ENCODE results near the gene KLHL17. TPM values are rescaled to one million over a fixed set of nuclear protein-coding genes. Genes with fewer than 3 reads are reported as not detected.
"Not testable (repeated sequence)": the region's sequence is repeated elsewhere in the genome, so short reads cannot be mapped to it uniquely, and the experiment has no call there.

Gene KLHL17
- total RNA-seq, 1 experiment from 2014 or later = 2.9 TPM

DNA sequence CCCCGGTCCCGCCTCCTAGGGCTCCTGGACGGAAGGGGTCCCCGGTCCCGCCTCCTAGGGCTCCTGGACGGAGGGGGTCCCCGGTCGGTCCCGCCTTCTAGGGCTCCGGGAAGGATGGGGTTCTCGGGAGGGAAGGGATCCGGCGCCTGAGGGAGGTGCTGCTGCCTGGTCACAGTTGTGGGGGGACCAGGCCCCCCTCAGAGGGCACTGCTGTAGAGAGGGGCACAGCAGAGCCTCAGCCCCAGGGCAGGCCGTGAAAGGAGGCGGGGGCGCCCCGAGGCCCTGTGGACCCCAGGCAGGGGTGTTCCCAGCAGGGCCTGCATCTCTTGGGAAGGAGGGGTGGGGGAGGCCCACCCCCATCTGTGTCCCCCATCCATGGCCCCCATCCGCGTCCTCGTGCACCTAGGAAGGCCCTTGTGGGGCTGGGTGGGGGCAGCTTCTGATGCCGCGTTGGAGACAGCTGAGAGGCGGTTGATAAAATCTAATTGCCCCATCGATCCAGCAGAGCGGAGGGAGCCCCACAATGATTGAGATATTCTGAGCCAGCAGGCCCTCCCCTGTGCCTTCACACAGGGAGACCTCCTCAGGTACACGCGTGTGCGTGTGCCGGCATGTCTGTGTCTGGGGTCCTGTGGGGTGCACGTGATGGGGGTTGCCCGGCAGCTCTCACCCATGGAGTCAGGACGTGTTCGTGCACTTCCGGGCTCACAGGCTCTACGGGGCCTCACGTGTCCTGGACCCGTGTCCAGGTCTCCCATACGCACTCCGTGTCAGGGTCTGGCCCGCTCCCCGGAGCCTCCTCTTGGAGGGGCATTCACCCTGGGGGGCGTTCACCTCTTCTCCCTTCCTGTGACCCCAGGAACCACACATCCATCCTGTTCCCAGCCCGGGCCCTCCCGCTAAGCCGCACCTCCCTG lies 23.8 kb upstream of the KLHL17 start:
- no peak for DNase-seq (ENCODE audit: low spot score)

DNA sequence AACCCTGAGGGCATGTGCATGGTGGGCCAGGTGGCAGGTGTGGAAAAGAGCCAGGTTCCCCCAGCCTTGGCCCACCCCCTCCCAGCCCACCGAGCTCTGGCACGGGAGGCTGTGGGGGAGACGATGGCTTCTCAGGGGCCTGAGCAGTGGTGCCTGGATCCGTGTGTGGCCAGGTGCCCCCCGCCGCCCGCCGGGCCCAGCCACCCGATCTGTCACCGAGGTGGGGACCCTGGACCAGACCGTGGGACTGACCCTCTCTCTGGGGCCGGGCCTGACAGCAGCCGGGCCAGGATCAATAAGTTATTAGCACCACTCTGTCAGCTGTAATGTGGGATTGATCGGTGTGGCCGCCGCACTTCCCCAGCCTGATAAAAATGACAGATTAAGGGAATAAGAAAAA lies 22.9 kb upstream of the KLHL17 start:
- no peak for DNase-seq (ENCODE audit: low spot score)

DNA sequence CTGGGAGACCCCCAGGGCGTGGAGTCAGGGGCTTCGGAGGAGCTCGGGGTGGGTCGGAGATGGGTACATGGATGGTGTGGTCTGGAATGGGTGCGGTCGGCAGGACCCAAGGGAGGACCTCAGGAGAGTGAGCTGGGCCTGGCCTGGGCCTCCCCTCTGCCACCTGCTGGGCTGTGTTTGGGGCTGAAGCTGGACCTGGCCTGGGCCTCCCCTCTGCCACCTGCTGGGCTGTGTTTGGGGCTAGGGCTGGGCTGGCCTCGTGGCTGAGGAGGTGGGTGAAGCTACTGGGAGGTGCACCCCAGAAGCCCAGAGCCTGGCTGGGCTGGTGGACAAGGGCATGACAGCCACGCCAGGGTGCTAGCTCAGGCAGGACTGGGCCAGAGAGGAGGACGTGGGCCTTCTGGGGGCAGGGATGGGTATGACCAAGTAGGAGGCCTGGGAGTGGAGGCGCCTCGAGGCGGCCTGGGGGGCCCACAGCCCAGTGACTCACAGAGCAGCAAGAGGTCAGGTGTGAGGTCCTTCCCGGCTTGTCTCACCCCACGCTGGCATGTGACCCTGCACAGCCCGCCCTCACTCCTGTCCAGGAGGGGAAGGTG lies 22.2 kb upstream of the KLHL17 start:
- DNase-seq (ENCODE audit: low spot score) = peak; percentile 79

DNA sequence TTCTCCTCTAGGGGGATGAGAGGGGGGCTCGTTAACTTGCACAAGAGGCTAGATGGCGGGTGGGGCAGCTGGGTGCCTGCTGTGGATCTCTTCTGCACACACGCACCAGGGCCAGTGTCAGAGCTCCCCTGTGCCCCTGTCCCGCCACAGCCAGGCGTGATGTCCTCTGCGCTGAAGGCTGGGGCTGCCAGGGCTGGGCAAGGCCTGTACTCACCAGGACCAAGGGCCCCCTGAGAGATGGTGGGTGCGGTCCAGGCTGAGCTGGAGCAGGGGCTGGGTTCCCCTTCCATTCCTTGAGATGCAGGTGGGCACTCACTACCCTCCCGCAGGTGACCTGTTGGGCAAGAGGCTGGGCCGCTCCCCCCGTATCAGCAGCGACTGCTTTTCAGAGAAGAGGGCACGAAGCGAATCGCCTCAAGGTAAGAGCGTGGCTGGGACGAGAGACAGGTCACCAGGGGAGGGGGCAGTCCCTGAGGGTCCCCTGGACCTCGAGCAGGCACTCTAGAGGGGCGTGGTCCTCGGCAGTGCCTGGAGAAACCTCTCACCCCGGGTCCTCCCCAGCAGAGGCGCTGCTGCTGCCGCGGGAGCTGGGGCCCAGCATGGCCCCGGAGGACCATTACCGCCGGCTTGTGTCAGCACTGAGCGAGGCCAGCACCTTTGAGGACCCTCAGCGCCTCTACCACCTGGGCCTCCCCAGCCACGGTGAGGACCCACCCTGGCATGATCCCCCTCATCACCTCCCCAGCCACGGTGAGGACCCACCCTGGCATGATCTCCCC lies 21.5 kb upstream of the KLHL17 start:
- DNase-seq (ENCODE audit: low spot score) = no peak

DNA sequence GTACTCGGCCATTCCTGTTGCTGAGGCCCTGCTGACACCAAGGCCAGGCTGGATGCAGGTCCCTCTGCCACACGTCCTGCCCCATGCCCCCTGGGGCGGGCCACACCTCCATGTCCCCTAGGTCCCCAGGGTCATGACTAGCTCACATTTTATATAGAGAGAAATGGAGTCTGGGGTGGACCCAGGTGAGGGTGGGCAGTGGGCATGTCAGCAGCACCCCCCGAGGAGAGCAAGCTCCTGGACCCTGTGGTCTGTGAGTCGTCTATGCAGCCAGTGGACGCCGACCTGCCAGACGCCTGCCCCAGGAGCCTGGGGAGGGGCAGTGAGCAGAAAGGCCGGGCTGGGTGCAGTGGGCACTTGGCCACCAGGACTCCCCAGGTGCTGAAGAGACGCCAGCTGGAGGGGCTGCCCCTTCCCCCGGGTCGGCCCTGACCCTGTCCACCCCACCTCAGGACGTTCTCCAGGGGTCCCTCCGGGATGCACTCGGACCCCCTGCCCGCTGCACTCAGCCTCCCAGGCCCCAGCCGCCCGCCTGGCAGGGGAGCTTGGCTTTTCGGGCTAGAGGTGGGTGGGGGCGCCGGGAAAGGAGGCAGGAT lies 20.8 kb upstream of the KLHL17 start:
- no peak for DNase-seq (ENCODE audit: low spot score)

DNA sequence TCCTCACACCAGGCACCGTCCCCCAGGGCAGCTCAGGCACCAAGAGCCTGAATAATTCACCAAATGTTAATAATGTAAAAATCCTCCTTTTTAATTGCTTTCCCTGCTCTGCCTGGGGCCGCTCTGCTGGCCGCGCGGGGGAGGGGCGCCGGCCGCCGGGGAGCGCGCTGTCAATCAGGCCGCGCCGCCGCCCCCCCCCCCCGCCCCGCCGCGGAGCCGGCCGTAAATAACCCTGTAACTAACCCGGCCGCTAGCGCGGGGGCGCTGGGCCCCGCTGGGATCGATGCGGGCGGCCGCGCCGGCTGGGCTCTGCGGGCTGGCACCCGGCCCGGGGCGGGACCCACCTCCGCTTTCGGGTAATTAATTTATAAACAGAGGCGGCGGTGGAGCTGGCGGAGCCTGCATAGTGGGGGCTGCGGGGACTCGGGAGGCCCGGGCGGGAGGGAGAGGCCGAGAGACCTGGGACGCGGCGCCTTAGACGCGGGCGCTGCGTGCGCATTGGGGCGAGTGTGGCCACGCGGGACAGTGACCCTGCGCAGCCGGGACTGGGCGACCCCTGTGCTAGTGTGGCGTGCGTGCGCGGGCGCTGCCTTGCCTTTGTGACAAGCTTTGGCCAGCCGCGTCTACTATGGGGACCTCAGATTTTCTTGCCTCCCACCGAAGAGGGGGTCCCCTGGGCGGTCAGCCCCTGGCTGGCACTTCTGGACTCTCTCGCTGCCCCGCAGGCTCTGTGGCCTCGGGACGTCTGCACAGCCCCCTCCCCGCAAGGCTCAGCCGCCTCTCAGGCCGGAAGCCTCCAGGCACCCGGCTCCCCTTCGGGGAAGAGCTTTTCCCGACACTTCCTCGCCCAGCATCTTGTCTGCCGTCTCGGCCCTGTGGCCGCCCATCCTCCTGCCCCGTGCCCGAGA lies 20.0 kb upstream of the KLHL17 start:
- DNase-seq (ENCODE audit: low spot score) = peak; percentile 49

DNA sequence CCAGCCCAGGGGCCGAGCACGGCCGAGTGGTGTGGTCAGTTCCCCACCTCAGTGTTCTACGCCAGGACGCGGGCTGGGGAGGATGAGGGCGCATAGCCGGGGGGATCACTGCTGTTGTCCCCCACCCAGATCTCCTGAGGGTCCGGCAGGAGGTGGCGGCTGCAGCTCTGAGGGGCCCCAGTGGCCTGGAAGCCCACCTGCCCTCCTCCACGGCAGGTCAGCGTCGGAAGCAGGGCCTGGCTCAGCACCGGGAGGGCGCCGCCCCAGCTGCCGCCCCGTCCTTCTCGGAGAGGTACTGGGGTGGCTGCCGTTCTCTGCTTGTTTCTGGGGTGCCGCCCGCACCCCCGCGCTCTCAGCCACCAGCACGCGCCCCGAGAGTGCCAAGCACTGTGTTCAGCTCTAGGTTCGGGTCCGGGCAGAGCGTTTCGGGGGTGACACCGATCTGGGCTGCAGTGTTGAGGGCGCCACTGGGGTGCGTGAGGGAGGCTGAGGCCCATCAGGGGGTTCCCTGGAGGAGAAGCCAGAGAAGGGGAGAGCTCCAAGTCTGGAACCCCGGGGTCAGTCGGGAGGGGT lies 19.3 kb upstream of the KLHL17 start:
- no peak for DNase-seq (ENCODE audit: low spot score)

DNA sequence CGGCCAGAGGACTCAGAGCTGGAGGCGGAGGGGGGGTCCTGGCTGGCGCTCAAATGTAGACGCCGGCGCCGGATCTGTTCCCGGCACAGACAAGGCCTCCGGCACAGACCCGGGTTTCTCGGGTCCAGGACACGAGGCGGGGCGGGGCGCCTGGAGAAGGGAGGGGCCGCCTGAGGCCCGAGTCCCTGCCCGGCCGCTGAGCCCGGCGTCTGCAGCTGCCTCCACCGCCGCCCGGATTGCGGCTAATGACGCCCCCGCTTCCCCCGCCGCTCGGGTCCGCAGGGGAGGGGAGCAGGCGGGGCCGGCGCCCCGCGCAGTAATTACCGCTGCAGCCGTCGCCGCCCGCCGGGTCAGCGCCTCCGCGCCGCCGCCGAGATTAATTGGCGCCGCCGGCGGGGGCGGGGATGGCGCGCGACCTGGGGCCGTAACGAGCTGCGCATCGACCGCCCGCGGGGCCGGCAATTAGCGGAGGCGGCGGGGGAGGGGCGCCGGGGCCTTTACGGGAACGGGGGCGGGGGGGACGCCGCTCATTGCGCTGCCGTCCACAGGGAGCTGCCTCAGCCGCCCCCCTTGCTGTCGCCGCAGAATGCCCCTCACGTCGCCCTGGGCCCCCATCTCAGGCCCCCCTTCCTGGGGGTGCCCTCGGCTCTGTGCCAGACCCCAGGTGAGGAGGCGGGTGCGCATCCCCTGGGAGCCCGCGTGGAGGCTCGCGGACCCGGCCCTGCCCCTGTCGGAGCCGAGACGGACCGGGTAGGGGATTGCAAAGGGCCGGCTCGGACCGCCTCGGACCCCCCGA lies 18.6 kb upstream of the KLHL17 start:
- peak; percentile 62 for DNase-seq (ENCODE audit: low spot score)

DNA sequence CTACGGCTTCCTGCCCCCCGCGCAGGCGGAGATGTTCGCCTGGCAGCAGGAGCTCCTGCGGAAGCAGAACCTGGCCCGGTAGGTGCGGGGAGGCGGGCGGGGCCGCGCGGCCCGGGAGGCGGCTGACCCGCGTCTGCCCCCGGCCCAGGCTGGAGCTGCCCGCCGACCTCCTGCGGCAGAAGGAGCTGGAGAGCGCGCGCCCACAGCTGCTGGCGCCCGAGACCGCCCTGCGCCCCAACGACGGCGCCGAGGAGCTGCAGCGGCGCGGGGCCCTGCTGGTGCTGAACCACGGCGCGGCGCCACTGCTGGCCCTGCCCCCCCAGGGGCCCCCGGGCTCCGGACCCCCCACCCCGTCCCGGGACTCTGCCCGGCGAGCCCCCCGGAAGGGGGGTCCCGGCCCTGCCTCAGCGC lies 18.0 kb upstream of the KLHL17 start:
- no peak for DNase-seq (ENCODE audit: low spot score)

DNA sequence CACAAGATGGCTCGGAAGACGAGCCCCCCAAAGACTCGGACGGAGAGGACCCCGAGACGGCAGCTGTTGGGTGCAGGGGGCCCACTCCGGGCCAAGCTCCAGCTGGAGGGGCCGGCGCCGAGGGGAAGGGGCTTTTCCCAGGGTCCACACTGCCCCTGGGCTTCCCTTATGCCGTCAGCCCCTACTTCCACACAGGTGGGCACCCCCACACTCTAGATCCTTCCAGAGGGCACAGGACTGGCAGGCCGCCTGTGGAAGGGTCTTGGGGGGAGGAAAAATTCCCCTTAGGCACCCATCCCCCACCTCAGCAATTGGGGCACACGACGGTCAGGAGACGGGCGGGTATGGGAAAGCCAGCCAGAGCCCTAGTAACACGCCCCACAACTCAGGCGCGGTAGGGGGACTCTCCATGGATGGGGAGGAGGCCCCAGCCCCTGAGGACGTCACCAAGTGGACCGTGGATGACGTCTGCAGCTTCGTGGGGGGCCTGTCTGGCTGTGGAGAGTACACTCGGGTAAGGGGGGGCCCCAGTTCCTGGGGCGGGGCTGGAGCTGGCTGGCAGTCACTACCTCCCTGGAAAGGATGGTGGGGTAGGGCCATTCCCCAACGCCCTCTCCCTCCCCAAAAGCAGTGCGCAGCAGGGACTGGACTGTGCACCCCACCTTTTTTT lies 17.4 kb upstream of the KLHL17 start:
- peak; percentile 72 for DNase-seq (ENCODE audit: low spot score)

DNA sequence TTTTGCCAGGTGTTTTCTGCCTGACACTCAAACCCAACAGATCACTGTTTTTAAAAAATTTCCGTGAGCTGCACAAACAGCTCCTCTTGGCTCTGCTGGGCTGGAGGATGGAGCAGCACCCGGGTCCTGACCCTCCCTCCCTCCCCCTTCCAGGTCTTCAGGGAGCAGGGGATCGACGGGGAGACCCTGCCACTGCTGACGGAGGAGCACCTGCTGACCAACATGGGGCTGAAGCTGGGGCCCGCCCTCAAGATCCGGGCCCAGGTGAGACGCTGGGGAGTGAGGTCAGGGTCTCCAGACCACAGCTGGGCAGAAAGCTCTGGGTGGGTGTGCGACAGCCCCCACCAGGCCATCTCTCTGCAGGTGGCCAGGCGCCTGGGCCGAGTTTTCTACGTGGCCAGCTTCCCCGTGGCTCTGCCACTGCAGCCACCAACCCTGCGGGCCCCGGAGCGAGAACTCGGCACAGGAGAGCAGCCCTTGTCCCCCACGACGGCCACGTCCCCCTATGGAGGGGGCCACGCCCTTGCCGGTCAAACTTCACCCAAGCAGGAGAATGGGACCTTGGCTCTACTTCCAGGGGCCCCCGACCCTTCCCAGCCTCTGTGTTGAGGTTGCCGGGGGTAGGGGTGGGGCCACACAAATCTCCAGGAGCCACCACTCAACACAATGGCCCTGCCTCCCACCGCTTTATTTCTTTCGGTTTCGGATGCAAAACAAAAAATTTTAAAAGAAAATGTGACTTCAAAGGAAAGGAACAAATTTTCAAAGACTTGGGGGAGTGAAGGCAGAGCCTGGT lies 16.6 kb upstream of the KLHL17 start:
- DNase-seq (ENCODE audit: low spot score) = no peak

DNA sequence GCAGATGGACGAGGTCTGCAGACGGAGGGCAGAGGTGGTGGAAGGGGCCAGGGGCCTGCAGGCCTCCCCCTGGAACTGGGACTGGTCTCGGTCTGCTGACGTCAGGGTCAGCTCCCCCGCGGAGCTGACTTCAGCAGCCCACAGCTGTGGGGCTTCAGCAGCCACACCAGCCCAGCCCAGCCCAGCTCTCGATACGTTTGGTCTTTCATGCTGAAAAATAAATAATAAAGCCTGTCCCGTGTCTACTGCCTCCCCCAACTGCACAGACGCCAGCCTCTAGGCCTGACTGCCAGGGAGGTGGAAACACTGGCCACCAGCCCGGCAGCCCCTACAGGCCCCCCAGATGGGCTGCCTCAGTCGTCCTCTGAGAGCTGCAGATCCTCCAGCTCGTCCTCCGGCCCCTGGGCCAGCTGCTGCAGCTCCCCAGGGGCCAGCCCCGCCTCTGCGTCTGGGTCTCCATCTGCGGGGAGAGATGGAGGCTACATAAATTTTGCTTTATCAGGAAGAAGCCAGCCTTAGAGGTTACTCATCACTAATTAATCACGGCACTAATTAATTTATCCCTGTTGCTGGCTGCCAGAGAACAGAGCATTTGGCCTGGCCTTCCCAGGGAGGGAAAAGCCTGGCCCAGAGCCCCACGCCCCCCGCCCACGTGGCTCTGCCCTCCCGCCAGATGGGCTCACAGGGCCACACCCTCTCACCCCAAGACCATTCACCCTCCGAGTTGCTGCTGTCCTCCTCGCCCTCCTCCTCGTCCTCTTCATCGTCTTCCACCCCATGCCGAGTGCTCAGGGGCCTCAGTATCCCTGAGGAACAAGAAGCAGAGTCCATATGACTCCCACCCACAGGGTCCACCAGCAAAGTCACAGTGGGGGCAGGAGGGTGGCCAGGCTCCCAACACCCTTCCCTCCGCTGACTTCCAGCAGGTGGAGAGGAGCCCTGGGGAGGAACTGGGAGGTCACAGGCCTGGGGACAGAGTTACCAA lies 15.8 kb upstream of the KLHL17 start:
- no peak for DNase-seq (ENCODE audit: low spot score)

DNA sequence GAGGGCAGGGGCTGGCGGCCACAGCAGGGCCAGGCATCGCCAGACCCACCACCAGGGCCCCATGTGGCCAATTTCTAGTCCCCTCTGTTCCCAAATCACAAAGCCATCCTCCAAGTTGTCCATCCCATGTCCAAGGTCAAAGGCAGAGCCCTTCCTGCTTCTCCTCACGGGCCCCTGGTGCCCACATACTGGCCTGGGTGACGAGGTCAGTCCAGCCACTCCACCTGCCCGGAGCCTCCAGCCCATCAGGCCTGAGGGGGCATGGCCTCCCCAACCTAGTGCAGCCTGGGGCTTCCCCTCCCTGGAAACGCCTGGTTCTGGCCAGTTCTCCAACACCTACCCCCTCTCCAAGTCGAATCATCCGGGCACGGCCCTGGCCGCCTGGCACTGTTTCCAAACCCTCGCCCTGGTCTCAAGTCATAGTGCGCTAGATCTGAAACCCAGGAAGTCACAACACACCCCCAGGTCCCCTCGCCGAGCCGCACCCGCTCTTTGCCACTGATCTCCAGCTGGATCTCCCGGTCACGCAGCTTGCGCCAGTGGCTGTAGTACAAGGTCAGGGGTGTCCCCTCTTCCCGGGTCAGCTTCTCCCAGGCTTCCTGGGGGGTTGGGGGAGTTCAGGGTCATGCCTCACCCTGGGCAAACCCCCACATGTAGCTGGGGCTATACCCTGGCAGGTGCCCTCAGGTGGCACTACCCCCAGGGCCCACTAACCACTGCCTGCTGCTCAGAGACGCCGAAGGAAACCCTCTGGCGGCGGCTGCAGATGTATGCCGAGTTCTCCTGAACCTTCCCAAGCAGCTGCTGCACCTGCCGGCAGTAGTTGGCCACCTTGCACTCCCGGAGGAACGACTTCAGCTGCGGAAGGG lies 14.5 kb upstream of the KLHL17 start:
- DNase-seq (ENCODE audit: low spot score) = no peak

DNA sequence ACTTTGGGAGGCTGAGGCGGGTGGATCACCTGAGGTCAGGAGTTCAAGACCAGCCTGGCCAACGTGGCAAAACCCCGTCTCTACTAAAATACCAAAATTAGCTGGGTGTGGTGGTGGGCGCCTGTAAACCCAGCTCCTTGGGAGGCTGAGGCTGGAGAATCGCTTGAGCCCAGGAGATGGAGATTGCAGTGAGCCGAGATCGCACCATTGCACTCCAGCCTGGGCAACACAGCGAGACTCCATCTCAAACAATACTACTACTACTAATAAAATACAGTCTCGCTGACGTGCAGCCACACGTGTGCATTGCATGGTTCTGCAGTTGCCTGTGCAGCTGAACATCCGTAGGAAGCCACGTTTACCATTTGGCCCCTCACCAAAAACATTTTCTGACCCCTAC lies 13.6 kb upstream of the KLHL17 start:
- not testable (repeated sequence) for DNase-seq (ENCODE audit: low spot score)

DNA sequence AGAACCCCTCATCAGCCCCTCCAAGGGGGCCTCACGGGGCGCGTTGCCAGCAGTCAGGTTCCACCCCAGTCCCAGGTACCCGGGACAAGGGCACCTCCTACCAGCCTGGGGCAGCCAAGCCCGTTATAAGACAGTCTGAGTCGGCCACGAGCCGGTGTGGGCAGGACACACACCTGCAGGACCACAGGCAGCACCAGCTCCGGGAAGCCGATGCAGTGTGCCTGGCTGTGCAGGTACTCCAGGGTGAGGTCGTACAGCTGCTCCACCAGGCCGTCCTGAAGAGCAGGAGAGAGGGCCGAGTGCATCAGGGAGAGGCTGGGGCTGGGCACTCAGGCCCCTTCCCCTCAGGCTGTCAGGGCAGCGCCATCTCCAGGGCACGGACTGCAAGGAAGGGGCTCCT lies 12.4 kb upstream of the KLHL17 start:
- DNase-seq (ENCODE audit: low spot score) = no peak

DNA sequence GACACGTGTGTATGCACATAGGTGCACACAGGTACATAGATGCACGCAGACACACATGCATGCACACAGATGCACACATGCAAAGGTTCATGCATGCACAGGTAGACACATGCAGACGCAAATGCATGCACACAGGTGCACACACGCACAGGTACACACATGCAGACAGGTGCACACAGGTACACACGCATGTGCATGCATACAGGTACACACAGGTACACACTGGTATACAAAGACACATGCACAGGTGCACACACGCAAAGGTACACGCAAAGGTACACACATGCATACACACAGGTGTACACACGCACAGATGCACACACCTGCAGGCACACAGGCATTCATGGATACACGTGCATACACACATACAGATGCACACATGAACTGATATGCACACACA lies 10.1 kb upstream of the KLHL17 start:
- no peak for DNase-seq (ENCODE audit: low spot score)

Data from A172 (cell line).